Measurements from ENCODE around the gene KRTAP12-3.

Gene KRTAP12-3

DNA sequence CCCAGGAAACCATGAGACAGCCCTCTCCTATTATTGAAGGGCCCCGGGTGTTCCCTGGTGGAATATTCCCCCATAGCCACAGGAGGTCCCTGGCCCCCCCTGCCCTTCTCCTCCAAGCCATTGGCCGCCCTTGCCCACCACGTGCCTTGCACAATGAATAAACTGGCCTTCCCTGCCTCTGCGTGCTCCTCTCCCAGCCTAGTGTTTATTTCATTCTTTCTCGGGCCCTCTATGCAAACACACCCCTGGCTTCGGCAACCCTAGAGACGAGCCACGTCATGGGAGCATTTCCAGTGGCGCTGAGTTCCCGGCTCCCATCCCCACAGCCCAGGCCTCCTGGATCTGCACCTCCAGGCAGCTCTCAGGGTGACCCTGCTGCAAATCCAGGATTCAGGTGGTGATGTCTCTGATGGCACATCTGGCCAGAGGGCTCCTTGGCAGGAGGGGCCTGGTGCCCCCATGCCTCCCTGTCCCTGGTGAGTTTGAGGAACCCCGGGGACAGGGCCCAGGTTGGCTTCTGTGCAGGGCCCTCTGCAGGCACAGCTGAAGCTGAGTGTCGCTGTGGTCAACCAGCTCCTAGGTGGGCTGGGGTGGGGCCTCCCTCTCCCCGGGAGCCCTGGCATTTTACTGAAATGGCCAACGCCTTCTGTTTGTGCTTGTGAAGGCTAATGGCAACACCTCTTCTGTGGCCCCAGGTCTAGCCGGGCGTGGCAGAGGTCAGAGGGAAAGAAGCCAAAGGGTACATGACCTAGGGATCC is 45.4 kb downstream of the KRTAP12-3 start:
- TF ChIP-seq, protein P1, sequence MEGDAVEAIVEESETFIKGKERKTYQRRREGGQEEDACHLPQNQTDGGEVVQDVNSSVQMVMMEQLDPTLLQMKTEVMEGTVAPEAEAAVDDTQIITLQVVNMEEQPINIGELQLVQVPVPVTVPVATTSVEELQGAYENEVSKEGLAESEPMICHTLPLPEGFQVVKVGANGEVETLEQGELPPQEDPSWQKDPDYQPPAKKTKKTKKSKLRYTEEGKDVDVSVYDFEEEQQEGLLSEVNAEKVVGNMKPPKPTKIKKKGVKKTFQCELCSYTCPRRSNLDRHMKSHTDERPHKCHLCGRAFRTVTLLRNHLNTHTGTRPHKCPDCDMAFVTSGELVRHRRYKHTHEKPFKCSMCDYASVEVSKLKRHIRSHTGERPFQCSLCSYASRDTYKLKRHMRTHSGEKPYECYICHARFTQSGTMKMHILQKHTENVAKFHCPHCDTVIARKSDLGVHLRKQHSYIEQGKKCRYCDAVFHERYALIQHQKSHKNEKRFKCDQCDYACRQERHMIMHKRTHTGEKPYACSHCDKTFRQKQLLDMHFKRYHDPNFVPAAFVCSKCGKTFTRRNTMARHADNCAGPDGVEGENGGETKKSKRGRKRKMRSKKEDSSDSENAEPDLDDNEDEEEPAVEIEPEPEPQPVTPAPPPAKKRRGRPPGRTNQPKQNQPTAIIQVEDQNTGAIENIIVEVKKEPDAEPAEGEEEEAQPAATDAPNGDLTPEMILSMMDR (IDR thresholded peaks at IDR 0.05): no peak
- H3K4me3 Mint-ChIP-seq: no peak overlapping the region
- H3K36me3 Mint-ChIP-seq (ENCODE audit: low read depth): no peaks in the 10 kb centered on the region
- DNase-seq: no peak
- peaks cover 21% of the 10 kb centered on the region for H3K9me3 Mint-ChIP-seq
- peaks cover 52% of the 10 kb centered on the region for H3K4me1 Mint-ChIP-seq
- H3K27ac Mint-ChIP-seq: no peak overlapping the region
- H3K27me3 Mint-ChIP-seq (ENCODE audit: low read depth, poor library complexity): peaks cover 90% of the 10 kb centered on the region

DNA sequence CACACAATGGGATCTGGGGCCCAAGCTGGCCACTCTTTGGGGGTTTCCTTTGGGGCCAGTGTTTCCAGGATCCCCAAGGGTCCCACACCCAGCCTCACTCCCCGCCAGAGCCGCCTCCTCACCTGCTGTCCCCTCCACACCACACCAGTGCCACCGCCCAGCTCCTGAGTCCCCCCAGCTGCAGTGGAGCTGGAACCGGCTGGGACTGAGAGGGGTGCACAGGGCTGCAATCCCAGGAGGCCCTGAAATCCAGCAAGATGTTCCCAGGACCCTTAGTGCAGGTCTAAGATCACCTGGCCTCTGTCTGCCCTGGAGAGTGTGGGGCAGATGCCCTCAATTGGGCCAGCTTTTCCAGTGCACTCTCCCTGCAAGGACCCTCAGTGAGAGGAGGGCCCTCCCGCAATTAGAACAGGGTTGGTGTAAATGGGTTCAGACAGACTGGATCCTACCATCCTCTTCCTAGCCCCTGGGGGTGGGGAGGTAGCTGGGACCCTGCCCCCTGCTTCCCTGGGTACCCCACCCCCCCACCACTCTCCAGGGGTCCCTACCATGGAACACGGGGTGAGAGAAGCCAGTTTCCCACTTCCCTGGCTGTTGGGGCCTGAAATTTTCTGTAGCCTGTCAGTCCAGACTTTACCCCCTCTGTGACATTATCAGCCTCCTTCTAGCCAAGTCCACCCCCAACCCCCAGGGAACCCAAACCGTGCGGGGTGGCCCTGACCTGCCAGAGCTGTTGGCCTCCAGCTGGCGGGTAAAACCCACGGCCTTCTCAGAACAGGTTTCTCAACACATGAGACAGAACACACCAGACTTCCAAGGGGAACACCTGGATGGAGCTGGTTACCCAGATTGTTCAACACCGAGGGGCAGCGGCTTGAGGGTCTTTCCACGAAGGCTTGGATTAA is 46.3 kb downstream of the KRTAP12-3 start:
- no peaks in the 10 kb centered on the region for H3K36me3 Mint-ChIP-seq (ENCODE audit: low read depth)
- H3K4me3 Mint-ChIP-seq: no peak overlapping the region
- H3K27me3 Mint-ChIP-seq (ENCODE audit: low read depth, poor library complexity): peaks cover 93% of the 10 kb centered on the region
- H3K9me3 Mint-ChIP-seq: peaks cover 21% of the 10 kb centered on the region
- peaks cover 54% of the 10 kb centered on the region for H3K4me1 Mint-ChIP-seq
- TF ChIP-seq, protein P1 (IDR thresholded peaks at IDR 0.05): no peak
- no peak for DNase-seq
- H3K27ac Mint-ChIP-seq: no peak overlapping the region

DNA sequence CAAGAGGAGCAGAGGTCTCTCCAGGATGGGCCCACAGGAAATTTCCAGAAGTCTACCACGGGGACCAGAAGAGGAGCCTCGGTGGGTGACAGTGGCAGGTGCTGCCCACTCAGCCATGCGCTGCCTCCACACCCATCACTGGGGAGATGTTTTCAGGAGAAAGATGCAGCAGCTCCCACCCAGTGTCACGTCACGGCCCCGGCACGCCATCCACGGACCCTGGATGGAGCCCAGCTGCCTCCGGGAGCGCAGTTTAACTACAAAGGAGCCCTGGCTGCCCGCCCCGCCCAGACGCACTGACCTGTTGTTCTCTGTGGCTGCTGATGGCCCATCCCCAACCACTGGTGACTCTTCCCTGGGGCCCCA is 46.9 kb downstream of the KRTAP12-3 start:
- no peak overlapping the region for H3K27ac Mint-ChIP-seq
- no peak overlapping the region for H3K4me3 Mint-ChIP-seq
- H3K4me1 Mint-ChIP-seq: peaks cover 56% of the 10 kb centered on the region
- no peak for DNase-seq
- peaks cover 21% of the 10 kb centered on the region for H3K9me3 Mint-ChIP-seq
- TF ChIP-seq, protein P1 (IDR thresholded peaks at IDR 0.05): no peak
- peaks cover 95% of the 10 kb centered on the region for H3K27me3 Mint-ChIP-seq (ENCODE audit: low read depth, poor library complexity)
- no peaks in the 10 kb centered on the region for H3K36me3 Mint-ChIP-seq (ENCODE audit: low read depth)

DNA sequence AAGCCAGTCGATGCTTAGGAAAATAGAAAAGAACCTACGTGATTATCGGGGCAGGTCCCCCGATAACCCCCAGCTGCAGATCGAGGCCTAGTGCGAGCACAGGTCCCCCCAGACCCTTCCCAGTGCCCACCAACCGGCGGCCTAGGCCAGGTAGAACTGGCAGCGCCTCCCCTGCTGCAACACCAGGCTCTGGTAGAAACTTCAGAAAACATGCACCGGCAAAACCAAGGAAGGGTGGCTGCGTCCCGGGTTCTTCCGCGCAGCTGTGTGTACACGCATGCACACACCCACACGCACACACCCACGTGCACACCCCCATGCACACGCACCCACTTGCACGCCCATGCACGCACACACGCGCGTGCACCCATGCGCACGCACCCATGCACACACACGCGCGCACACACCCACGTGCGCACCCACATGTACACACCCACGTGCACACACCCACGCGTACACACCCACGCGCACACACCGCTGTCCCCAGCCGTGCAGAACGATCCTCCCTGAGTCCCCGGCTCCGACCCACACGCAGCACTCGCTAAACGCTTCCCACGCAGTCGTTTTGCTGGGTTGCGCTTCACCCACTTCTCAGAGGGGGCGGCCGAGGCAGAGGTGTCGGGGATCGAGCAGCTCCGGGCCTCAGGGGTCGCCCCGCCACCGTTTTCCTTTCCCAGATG is 48.4 kb downstream of the KRTAP12-3 start:
- Mint-ChIP-seq H3K9me3 (peaks cover 21% of the 10 kb centered on the region), H3K4me1 (peaks cover 57% of the 10 kb centered on the region), H3K36me3 (ENCODE audit: low read depth) (no peaks in the 10 kb centered on the region), H3K4me3 (no peak overlapping the region), H3K27ac (no peak overlapping the region), H3K27me3 (ENCODE audit: low read depth, poor library complexity) (peaks cover 100% of the 10 kb centered on the region)
- DNase-seq: no peak
- TF ChIP-seq, protein P1 (IDR thresholded peaks at IDR 0.05): no peak

DNA sequence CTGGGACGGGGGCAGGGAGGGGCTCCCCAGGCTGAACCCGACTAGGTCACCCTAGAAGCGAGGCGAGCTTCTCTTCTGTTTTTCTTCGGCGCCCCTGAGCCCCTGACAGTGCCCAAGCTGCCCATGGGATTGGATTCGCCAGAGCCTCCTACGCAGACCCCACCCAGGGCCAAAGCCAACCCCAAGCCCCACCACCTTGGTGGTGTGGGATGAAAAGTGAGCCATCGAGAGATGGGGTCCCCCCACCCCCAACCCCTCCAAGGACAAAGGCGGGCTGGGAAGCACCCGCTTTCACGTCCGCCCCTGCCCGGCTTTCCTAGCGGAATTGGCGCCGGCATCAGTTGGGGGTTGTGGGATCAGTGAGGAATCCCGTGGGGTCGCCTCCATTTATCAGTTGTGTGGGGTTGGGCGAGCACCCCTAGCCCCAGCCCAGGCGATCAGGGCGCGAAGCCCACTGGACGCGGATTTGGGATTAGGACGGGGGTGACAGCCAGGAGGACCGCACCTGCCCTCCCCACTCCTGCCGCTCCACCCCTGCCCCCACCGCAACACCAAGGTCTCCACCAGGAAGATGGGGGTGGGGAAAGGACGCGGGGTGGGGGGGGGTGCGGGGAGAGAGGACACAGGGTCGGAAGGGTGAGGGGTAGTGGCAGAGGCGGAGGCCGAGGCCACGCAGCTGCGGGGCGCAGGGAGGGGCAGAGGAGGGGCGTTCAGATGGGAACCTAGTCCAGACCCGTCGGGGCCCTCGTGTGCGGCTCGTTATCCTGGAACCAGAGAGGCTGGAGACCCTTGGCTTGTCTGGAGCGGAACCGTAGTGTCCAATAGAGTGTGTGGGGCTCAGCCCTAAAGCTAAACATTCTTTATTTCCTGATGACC is 49.2 kb downstream of the KRTAP12-3 start:
- Mint-ChIP-seq H3K9me3 (peaks cover 21% of the 10 kb centered on the region), H3K27me3 (ENCODE audit: low read depth, poor library complexity) (peaks cover 100% of the 10 kb centered on the region), H3K36me3 (ENCODE audit: low read depth) (no peaks in the 10 kb centered on the region), H3K4me1 (peaks cover 56% of the 10 kb centered on the region), H3K27ac (no peak overlapping the region), H3K4me3 (no peak overlapping the region)
- TF ChIP-seq, protein P1 (IDR thresholded peaks at IDR 0.05): no peak
- DNase-seq: no peak

Data from nephron progenitor cell (in vitro differentiated cells).